ENCODE data around the gene DDN.

DDN gene

GRCh38 chr12:48978741-48979601, 20.2 kb downstream of the DDN start:
- CTCF ChIA-PET, result interaction anchor here (1.0 to 16.4 kb wide), 18 partner anchors 8 to 126 kb away, joined by 3 to 417 read pairs (median 6); partner anchors contain the start of genes ARF3, DDN, DDX23 and DHH
- TF ChIP-seq, protein P1, sequence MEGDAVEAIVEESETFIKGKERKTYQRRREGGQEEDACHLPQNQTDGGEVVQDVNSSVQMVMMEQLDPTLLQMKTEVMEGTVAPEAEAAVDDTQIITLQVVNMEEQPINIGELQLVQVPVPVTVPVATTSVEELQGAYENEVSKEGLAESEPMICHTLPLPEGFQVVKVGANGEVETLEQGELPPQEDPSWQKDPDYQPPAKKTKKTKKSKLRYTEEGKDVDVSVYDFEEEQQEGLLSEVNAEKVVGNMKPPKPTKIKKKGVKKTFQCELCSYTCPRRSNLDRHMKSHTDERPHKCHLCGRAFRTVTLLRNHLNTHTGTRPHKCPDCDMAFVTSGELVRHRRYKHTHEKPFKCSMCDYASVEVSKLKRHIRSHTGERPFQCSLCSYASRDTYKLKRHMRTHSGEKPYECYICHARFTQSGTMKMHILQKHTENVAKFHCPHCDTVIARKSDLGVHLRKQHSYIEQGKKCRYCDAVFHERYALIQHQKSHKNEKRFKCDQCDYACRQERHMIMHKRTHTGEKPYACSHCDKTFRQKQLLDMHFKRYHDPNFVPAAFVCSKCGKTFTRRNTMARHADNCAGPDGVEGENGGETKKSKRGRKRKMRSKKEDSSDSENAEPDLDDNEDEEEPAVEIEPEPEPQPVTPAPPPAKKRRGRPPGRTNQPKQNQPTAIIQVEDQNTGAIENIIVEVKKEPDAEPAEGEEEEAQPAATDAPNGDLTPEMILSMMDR (IDR thresholded peaks at IDR 0.05; ENCODE audit: control extremely low read depth, extremely low read depth, low read depth, missing control alignments), result no peak
- no peak for DNase-seq (ENCODE audit: extremely low spot score)
- POLR2A ChIA-PET, result interaction anchor here (0.7 kb wide), 1 partner anchor 152 kb away, joined by 3 read pairs; no protein-coding TSS in a partner anchor

DNA sequence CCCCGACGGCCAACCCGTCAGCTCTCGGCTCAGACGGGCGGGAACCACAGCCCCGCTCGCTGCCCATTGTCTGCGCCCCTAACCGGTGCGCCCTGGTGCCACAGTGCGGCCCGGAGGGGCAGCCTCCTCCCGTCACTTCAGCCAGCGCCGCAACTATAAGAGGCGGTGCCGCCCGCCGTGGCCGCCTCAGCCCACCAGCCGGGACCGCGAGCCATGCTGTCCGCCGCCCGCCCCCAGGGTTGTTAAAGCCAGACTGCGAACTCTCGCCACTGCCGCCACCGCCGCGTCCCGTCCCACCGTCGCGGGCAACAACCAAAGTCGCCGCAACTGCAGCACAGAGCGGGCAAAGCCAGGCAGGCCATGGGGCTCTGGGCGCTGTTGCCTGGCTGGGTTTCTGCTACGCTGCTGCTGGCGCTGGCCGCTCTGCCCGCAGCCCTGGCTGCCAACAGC, 20.9 kb downstream of the DDN start, which contains the start of gene WNT1:
TSS of gene WNT1 (plus strand) at position 32 of the 450 bp plus-strand sequence. CDS start at position 361, 329 bp downstream.
- TF ChIP-seq, protein P1 (IDR thresholded peaks at IDR 0.05; ENCODE audit: control extremely low read depth, extremely low read depth, low read depth, missing control alignments), result no peak
- no peak for DNase-seq (ENCODE audit: extremely low spot score)
- ChIA-PET CTCF (interaction anchor here (0.6 to 16.4 kb wide), 25 partner anchors 8 to 126 kb away, joined by 3 to 417 read pairs (median 6); partner anchors contain the start of genes ARF3, DDN, DDX23 and DHH), POLR2A (no interaction called here)

DNA sequence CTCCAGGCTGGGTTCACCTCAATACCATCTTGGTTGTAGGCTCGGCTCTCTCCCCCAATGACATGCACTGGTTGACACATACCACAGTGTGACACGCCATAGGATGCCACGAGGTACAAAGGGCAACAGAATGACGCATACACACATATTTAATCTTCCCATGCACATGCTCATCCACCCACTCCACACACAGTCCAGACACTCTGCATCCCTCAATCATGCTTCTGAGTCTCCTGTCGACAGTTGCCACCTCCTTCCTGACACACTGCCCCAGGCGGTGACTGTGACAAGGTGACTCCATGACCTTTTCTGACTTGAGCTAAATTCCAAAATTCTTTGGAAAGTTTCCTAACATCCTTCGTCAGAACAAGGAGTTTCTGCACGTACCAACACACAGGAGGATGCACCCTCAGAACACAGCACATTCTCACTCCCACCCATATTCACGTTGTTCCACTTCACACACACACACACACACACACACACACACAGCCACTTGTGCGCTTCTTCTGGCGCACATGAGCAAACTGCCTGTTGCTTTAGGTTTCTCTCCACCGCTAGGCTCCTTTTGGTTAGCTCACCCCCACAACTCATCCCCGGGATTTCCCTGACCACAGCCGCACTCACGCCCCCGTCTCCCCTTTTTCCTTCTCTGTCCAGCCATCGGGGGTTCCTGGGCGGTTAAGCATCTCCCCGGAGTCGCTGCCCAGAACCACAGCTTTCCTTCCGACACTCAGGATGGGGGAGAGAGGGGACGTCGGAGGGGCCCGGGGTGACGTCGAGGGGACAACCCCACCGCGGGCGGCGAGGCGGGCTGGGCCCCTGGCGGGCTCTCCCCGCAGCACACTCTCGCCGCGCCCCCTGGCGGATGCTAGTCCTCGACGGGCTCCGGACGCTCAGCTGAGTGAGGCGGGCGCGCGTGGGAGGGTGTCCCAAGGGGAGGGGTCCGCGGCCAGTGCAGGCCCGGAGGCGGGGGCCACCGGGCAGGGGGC, 21.6 kb downstream of the DDN start:
- peak; percentile 87 for DNase-seq (ENCODE audit: extremely low spot score)
- ChIA-PET CTCF (interaction anchor here (0.6 to 16.4 kb wide), 30 partner anchors 9 to 159 kb away, joined by 3 to 417 read pairs (median 6); partner anchors contain the start of genes ARF3, DDN, DDX23 and DHH), POLR2A (no interaction called here)
- TF ChIP-seq, protein P1 (IDR thresholded peaks at IDR 0.05; ENCODE audit: control extremely low read depth, extremely low read depth, low read depth, missing control alignments), result peak; percentile 72

GRCh38 chr12:48973941-48974673, 25.1 kb downstream of the DDN start:
- TF ChIP-seq, protein P1 (IDR thresholded peaks at IDR 0.05; ENCODE audit: control extremely low read depth, extremely low read depth, low read depth, missing control alignments), result peak; percentile 58
- peak; percentile 63 for DNase-seq (ENCODE audit: extremely low spot score)
- ChIA-PET CTCF (interaction anchor here (1.4 to 16.4 kb wide), 6 partner anchors 8 to 121 kb away, joined by 3 to 417 read pairs (median 6); partner anchors contain the start of genes ARF3, DDN and WNT1), POLR2A (interaction anchor here (0.7 kb wide), 1 partner anchor 67 kb away, joined by 3 read pairs; no protein-coding TSS in a partner anchor)

DNA sequence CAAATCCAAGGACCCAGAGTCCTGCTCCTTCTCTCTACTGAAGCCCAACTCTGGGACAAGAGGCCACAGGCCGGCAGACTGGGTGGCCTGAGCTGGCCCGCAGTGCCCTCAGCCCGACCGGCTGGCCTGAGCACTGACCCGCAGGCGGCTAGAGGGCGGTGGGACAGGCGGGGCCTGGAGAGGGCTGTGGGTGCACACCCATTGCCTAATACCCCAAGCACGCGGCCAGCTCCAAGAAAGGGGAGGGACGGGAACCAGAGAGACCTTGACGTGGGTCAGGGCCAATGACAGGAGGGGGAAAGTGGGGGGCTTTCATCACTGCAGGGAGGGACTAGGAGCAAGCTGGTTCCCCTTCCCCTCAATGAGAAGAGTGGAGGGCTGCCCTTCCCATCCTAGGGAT, 25.6 kb downstream of the DDN start:
- ChIA-PET POLR2A (no interaction called here), CTCF (interaction anchor here (1.4 to 16.4 kb wide), 6 partner anchors 8 to 120 kb away, joined by 3 to 417 read pairs (median 6); partner anchors contain the start of genes ARF3, DDN and WNT1)
- no peak for DNase-seq (ENCODE audit: extremely low spot score)
- TF ChIP-seq, protein P1 (IDR thresholded peaks at IDR 0.05; ENCODE audit: control extremely low read depth, extremely low read depth, low read depth, missing control alignments), result no peak
